Subcutaneous abdominal adipose tissue (tissue), 5 donors: ENCODE data around the gene HEATR9.

ENCODE experiments used
- H3K27ac ChIP-seq: one replicate; pipeline ENCODE4 v1.7.0; 2013; ENCODE audit warnings: low read depth, mild to moderate bottlenecking, inconsistent platforms, low read length, moderate library complexity
- H3K27me3 ChIP-seq, 5 donors: one replicate each; pipeline ENCODE4 v1.7.0; 2013; ENCODE audit warnings: low read length in 5 of 5, inconsistent platforms in 1 of 5; ENCODE audit not compliant: control insufficient read depth in 5 of 5, insufficient read depth in 4 of 5
- H3K36me3 ChIP-seq, 5 donors: one replicate each; pipeline ENCODE4 v1.7.0; 2013; ENCODE audit warnings: low read length in 5 of 5; ENCODE audit not compliant: control insufficient read depth in 5 of 5, insufficient read depth in 5 of 5
- H3K4me1 ChIP-seq, 5 donors: one replicate each; pipeline ENCODE4 v1.7.0; 2013; ENCODE audit warnings: low read length in 5 of 5, mild to moderate bottlenecking in 3 of 5, moderate library complexity in 1 of 5; ENCODE audit not compliant: control insufficient read depth in 5 of 5, insufficient read depth in 5 of 5
- H3K4me3 ChIP-seq, 5 donors: one replicate each; pipeline ENCODE4 v1.7.0; 2013; ENCODE audit warnings: low read length in 5 of 5, low read depth in 1 of 5
- H3K9ac ChIP-seq, 5 donors: one replicate each; pipeline ENCODE4 v1.7.0; 2013; ENCODE audit warnings: low read length in 5 of 5, mild to moderate bottlenecking in 4 of 5, moderate library complexity in 3 of 5
- H3K9me3 ChIP-seq, 5 donors: one replicate each; pipeline ENCODE4 v1.7.0; 2013; ENCODE audit warnings: low read length in 5 of 5; ENCODE audit not compliant: control insufficient read depth in 5 of 5
- donor health status: healthy.
- donor health status: healthy.
- donor health status: healthy.
- donor health status: healthy.
- donor health status: healthy.

The HEATR9 gene

DNA sequence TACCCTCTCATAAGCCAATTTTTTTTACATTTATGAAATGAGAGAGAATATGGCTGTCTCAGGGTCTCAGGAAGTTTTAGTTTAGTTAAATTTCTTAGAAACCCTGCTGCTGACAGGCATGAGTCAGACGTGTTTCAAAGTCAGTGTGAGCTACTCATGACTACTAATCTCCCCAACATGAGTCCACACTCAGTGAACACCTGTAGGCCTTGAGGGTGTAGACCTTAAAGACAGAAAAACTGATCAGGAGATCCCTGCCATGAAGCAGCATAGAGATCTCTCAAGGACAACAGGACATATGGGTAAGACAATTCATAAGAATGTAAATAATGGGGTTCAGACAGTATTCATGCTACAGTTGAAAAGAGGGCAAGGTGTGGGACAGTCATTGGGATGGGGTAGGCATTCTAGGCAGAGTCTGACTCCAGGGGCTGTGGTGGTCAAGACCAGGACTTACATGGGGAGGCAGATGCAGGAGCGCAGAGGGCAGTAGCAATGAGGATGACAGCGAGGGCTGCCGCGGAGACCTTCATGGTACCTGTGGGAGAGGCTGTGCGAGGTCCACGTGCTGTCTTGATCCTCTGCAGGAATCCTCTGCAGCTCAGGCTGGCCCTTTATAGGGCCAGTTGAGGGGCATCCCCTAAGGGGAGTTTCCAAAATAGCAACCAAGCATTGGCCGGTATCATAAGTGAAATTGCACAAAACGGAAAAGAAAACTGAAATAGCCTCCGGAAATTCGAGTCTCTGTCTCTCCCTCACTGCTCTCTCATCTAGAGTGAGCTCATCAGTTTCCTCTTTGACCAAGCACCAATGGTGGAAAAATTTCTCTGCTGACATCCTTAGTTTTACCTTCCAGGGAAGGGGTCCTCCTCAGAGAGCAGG, 11.3 kb upstream of the HEATR9 start, which contains the start of gene CCL5:
Gene CCL5, minus strand, starts transcription at position 588 of the 882 bp plus-strand sequence.
- no peaks in the 10 kb centered on the region for H3K36me3 ChIP-seq
- peak within 1 kb of the TSS in 2 of 5 donors; percentile 5 to 19 for H3K4me3 ChIP-seq
- H3K9me3 ChIP-seq: no peaks in the 10 kb centered on the region
- no peaks in the 10 kb centered on the region for H3K27me3 ChIP-seq
- H3K27ac ChIP-seq: no peak within 1 kb of the TSS
- H3K9ac ChIP-seq: no peak within 1 kb of the TSS
- peaks cover 0 to 24% (median 0%) of the 10 kb centered on the region in 5 donors for H3K4me1 ChIP-seq

- no peak overlapping the region for H3K9ac ChIP-seq
- no peaks in the 10 kb centered on the region for H3K36me3 ChIP-seq
- no peaks in the 10 kb centered on the region for H3K9me3 ChIP-seq
- H3K27ac ChIP-seq: no peak overlapping the region
- H3K27me3 ChIP-seq: no peaks in the 10 kb centered on the region
- H3K4me3 ChIP-seq: no peak overlapping the region
- H3K4me1 ChIP-seq: peaks cover 0 to 24% (median 0%) of the 10 kb centered on the region in 5 donors
Observed at GRCh38 chr17:35878361-35878760, 9.7 kb upstream of the HEATR9 start.

GRCh38 chr17:35877345-35878029, 8.8 kb upstream of the HEATR9 start:
- H3K27me3 ChIP-seq: no peaks in the 10 kb centered on the region
- H3K4me3 ChIP-seq: no peak overlapping the region

DNA sequence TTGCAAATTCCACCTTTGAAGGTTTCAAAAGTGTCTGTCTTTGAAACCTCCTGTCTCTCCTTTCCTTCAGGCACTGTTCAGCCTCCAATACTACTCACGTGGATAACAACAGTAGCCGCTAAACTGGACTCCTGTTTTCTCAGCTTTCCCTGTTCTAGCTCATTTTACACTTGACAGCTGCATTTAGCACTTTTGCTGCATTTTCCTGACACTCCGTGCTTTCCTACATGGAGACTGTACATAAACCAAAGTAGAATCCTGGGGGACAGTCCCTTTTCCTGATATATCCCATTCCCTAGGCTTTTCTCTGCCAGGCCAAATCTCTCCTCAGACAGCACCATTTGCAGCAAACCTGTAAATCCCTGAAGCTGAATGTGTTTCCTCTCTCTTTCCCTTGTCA, 7.8 kb upstream of the HEATR9 start:
- H3K27ac ChIP-seq: no peak overlapping the region
- no peaks in the 10 kb centered on the region for H3K9me3 ChIP-seq
- no peaks in the 10 kb centered on the region for H3K36me3 ChIP-seq

More at GRCh38 chr17:35877345-35878029, 8.8 kb upstream of the HEATR9 start:
- H3K27ac ChIP-seq: no peak overlapping the region
- peaks cover 0 to 24% (median 0%) of the 10 kb centered on the region in 5 donors for H3K4me1 ChIP-seq
- H3K36me3 ChIP-seq: no peaks in the 10 kb centered on the region
- H3K9me3 ChIP-seq: no peaks in the 10 kb centered on the region
- no peak overlapping the region for H3K9ac ChIP-seq

DNA sequence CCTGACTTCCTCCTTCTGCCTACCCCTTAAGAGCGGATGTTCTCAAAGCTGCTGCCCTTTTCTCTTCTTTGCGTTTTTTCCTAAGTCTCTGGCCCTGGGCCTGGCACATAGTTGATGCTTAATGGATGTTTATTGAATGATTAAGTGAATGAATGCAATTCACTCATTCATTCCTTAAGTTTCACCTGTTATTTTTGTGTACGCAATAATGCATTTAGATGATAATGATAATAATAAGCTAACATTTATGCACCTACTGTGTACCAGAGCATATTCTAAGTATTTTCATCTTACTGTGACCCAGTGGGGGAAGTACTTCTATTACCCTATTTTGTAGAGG, 7.1 kb upstream of the HEATR9 start:
- H3K9ac ChIP-seq: no peak overlapping the region
- no peaks in the 10 kb centered on the region for H3K36me3 ChIP-seq
- H3K27ac ChIP-seq: no peak overlapping the region
- H3K4me3 ChIP-seq: no peak overlapping the region
- no peaks in the 10 kb centered on the region for H3K9me3 ChIP-seq
- H3K4me1 ChIP-seq: peaks cover 0 to 31% (median 0%) of the 10 kb centered on the region in 5 donors
- no peaks in the 10 kb centered on the region for H3K27me3 ChIP-seq

More for the DNA sequence above, 7.8 kb upstream of the HEATR9 start:
- Histone ChIP-seq H3K4me1 (peaks cover 0 to 24% (median 0%) of the 10 kb centered on the region in 5 donors), H3K4me3 (no peak overlapping the region), H3K27me3 (no peaks in the 10 kb centered on the region), H3K9ac (no peak overlapping the region)

DNA sequence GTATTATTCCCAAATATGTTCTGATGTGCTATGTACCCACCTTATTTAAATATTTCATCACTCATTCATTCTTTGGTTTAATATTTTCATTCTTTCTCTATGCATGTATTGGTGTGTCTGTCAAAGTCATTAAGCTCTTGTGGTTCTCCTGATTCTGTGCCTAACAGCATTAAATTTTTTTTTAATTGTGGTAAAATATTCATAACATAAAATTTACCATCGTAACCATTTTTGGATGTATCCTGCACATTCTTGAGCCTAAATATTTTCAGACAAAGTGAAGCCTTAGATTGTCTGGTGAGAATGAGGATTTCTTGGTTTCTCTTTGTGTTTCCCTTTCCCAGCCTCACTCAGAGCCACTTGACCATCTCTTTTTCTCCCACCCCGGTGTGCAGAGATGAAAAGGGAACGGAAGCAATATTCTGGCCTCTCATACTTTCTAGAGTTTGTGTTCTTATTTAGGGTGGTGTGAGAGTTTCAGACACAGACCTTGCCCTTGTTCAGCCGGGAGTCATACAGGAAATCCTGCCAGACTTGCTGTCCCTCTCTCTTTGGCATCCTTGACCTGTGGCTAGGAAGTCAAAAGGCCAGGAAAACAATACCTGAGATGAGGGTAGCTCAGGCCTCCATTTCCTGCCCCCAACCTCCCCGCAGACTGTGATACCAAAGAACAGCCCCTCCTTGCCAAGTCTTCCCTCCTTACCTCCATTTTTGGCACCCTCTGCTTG, 6.5 kb upstream of the HEATR9 start:
- Histone ChIP-seq H3K36me3 (no peaks in the 10 kb centered on the region), H3K9me3 (no peaks in the 10 kb centered on the region), H3K4me3 (no peak overlapping the region), H3K4me1 (peaks cover 0 to 27% (median 0%) of the 10 kb centered on the region in 5 donors), H3K9ac (no peak overlapping the region), H3K27me3 (no peaks in the 10 kb centered on the region), H3K27ac (no peak overlapping the region)

DNA sequence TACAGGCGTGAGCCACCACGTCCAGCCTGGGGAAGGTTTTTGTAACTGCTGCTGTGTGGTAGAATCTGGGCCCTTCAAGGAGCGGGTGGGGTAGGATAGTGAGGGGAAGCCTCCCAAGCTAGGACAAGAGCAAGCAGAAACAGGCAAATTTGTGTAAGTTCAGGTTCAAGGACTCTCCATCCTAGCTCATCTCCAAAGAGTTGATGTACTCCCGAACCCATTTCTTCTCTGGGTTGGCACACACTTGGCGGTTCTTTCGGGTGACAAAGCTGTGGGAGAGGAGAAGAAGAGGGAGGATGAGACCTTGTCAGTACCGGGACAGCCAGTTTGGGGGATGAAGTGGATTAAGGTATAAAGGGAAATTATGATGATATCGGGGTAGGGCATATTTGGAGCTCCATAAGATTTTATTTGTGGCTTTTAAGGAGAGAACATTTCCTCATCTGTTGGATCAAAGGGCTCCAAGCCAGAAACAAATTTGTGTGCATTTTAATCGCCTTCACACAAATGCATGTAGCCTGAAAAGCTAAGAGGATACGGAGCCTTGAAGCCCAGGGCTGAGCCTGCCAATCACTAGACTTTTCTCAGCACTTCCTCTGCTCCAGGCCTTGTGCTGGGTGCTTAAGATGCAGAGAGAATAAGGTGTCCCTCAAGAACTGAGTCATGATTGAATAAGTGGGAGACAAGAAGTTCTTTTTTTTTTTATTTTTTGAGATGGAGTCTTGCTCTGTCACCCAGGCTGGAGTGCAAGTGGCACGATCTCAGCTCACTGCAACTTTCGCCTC, 3.7 kb upstream of the HEATR9 start:
- Histone ChIP-seq H3K27me3 (no peaks in the 10 kb centered on the region), H3K9me3 (no peaks in the 10 kb centered on the region), H3K4me3 (no peak overlapping the region), H3K4me1 (peaks cover 0 to 23% (median 0%) of the 10 kb centered on the region in 5 donors), H3K36me3 (no peaks in the 10 kb centered on the region), H3K9ac (no peak overlapping the region), H3K27ac (no peak overlapping the region)

GRCh38 chr17:35870906-35871819, 2.5 kb upstream of the HEATR9 start:
- no peak overlapping the region for H3K9ac ChIP-seq
- H3K27me3 ChIP-seq: no peaks in the 10 kb centered on the region
- no peaks in the 10 kb centered on the region for H3K36me3 ChIP-seq
- no peaks in the 10 kb centered on the region for H3K9me3 ChIP-seq
- no peak overlapping the region for H3K27ac ChIP-seq
- peaks cover 0 to 23% (median 3%) of the 10 kb centered on the region in 5 donors for H3K4me1 ChIP-seq
- peak overlapping the region in 1 of 5 donors; percentile 37 for H3K4me3 ChIP-seq

DNA sequence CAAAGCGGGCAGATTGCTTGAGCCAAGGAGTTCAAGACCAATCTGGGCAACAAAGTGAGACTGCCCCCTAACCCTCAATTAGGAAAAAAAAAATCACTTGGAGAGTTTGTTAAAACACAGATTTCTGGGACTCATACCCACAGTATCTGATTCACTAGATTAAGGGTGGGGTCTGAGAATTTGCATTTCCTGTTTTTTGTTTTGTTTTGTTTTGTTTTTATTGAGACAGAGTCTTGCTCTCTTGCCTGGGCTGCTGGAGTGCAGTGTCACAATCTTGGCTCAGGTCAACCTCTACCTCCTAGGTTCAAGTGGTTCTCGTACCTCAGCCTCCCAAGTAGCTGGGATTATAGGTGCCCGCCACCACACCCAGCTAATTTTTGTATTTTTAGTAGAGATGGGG, 1.1 kb downstream of the HEATR9 start:
- Histone ChIP-seq H3K27me3 (no peaks in the 10 kb centered on the region), H3K36me3 (no peaks in the 10 kb centered on the region), H3K27ac (no peak overlapping the region), H3K4me3 (no peak overlapping the region), H3K4me1 (peaks cover 0 to 13% (median 3%) of the 10 kb centered on the region in 5 donors), H3K9ac (no peak overlapping the region), H3K9me3 (no peaks in the 10 kb centered on the region)
